Measurements from ENCODE around the gene TPCN1.

DNA sequence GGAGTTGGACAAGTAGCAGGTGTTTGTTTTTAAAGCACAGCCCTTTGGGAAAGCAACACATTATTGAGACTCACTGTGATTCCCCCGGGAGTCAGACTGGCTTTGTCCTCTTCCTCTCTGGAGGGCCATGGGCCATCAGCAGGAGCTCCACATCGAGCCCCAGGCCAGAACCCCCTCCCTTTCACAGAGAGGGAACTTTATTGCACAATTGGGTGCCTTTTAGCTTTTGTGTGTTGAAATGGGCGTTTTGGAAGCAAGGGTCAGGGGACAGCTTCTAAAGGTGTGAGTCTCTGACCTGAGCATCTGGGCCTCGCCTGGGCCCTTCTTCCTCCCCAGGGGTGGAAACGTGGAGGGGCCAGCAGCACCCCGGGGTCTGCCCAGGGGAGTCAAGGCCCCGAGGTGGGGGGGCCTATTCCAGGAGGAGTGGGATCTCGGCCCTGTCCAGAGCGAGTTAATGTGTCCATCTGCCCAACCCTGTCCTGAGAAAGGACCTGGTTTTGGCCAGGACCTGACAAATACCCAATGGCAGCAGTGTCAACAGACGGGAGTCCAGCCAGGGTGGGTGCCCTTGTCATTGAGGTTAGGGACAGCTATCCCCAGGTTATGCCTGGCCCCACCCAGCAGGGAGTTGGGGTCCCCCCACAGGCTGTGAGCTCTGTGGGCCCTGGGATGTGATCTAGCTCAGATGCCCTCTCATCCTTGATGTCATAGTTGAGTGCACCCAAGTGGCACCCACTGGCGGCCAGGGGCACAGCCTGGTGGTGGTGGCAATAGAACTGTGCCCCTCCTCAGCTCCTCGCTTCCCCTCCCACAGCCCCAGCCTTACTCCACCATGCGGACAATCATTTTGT lies 76.6 kb downstream of the TPCN1 start:
- TF ChIP-seq ZNF101 (CRISPR knock-in tag; IDR thresholded peaks at IDR 0.05; ENCODE audit: borderline replicate concordance, low read depth): no peak
- no peak for TF ChIP-seq RAD21 (CRISPR knock-in tag; IDR thresholded peaks at IDR 0.05)
- no peak for TF ChIP-seq JUN (CRISPR knock-in tag; IDR thresholded peaks at IDR 0.05)
- TF ChIP-seq, protein P1, sequence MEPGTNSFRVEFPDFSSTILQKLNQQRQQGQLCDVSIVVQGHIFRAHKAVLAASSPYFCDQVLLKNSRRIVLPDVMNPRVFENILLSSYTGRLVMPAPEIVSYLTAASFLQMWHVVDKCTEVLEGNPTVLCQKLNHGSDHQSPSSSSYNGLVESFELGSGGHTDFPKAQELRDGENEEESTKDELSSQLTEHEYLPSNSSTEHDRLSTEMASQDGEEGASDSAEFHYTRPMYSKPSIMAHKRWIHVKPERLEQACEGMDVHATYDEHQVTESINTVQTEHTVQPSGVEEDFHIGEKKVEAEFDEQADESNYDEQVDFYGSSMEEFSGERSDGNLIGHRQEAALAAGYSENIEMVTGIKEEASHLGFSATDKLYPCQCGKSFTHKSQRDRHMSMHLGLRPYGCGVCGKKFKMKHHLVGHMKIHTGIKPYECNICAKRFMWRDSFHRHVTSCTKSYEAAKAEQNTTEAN (CRISPR knock-in tag; conservative IDR thresholded peaks at IDR 0.05): no peak
- no peak for TF ChIP-seq MAFK (conservative IDR thresholded peaks at IDR 0.05 in 1 of 2, IDR thresholded peaks at IDR 0.05 in 1 of 2; ENCODE audit: low read length in 2 of 2)
- no peak for TF ChIP-seq FOXK2 (IDR thresholded peaks at IDR 0.05)
- TF ChIP-seq SKI (IDR thresholded peaks at IDR 0.05; ENCODE audit: partially characterized antibody): no peak
